ENCODE results near the gene CYP26C1.

DNA sequence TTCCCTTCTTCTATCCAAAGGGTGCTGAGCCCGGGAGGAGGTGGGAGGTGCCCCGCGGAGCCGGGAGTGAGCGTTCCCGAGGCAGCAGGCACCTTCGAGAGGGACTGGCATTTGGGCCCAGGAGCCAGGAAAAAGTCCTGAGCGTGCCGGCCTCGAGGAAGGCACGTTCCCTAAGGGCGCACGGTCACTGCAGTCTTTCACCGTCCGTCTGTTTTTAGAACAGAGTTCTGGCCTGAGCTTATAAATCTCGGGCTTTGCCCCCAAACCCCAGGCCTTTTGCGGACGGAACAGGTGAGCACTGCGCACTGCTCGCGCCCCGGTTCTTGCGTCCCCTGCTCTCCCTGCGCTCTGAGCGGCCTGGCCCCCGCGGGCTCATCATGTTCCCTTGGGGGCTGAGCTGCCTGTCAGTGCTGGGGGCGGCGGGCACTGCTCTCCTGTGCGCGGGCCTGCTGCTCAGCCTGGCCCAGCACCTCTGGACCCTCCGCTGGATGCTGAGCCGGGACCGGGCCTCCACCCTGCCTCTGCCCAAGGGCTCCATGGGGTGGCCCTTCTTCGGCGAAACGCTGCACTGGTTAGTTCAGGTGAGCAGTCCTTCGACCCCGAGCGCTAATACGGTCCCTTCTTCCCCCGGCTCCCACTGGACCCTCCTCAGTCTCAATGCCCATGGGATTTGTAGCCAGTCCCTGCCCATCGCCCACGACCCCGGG is 442 bp downstream of the CYP26C1 start:
- TF ChIP-seq GABPB1 (CRISPR knock-in tag; IDR thresholded peaks at IDR 0.05) (no peak), MXI1 (IDR thresholded peaks at IDR 0.05; ENCODE audit: borderline replicate concordance, low read depth, low read length) (no peak), FOSL2 (CRISPR knock-in tag; IDR thresholded peaks at IDR 0.05) (no peak), NCOR1 (IDR thresholded peaks at IDR 0.05; ENCODE audit: borderline replicate concordance, low read length) (no peak), ZC3H4 (CRISPR knock-in tag; IDR thresholded peaks at IDR 0.05; ENCODE audit: borderline replicate concordance) (no peak), CREB1 (IDR thresholded peaks at IDR 0.05) (no peak), CREB1 (CRISPR knock-in tag; IDR thresholded peaks at IDR 0.05) (no peak), ZNF160 (CRISPR knock-in tag; IDR thresholded peaks at IDR 0.05) (no peak), RORA (CRISPR knock-in tag; IDR thresholded peaks at IDR 0.05) (no peak)
- TF ChIP-seq, protein P1, sequence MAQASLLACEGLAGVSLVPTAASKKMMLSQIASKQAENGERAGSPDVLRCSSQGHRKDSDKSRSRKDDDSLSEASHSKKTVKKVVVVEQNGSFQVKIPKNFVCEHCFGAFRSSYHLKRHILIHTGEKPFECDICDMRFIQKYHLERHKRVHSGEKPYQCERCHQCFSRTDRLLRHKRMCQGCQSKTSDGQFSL (CRISPR knock-in tag; IDR thresholded peaks at IDR 0.05), result no peak
